Dermis lymphatic vessel endothelial cell (primary cell): ENCODE measurements around the gene PDXDC1. TPM values are rescaled to one million over a fixed set of nuclear protein-coding genes. Genes with fewer than 3 reads are reported as not detected.

Experiments used
- total RNA-seq: library from RNA; depleted of rRNA; stranded (reverse); fragments of >200 nt; gene quantifications from 2 replicates; pipeline ENCODE4 v1.2.1, GENCODE V29; 2014

PDXDC1 gene
- total RNA-seq = 134 and 135 TPM in 2 replicates

GRCh38 chr16:14974656-14975417 lies at the start of gene PDXDC1:
TSS of gene PDXDC1 (plus strand) at chr16:14975026. CDS start at chr16:14975200, 174 bp downstream.

GRCh38 chr16:14937143-14937542 lies 37.7 kb upstream of the PDXDC1 start, which contains the start of gene NPIPA1:
TSS of gene NPIPA1 (plus strand) at chr16:14937443. CDS start at chr16:14937443, 0 bp downstream.

GRCh38 chr16:15093955-15094827 lies 119.4 kb downstream of the PDXDC1 start, which contains the start of gene RRN3:
TSS of gene RRN3 (minus strand) at chr16:15094272. CDS start at chr16:15094233, 39 bp downstream.

Other genes with a start within 250 kb of the PDXDC1 start
- 0.11 and 0.34 TPM in 2 replicates for gene NPIPA2, start 232.5 kb upstream of the PDXDC1 start, total RNA-seq
- gene NOMO1, start 141.3 kb upstream of the PDXDC1 start, total RNA-seq = 70.0 and 111 TPM in 2 replicates
- 21.3 and 22.6 TPM in 2 replicates for gene NPIPA1, start 37.6 kb upstream of the PDXDC1 start, total RNA-seq
- gene NTAN1, start 81.0 kb downstream of the PDXDC1 start, total RNA-seq = 215 and 303 TPM in 2 replicates
- gene RRN3, start 119.2 kb downstream of the PDXDC1 start, total RNA-seq = 26.8 and 41.5 TPM in 2 replicates